T-helper 9 cell (primary cell): Measurements from ENCODE around the gene RIN3.

Source experiments
- DNase-seq: peaks from one replicate; pipeline ENCODE4 v3.0.0-alpha.2; 2020

The RIN3 gene

DNA sequence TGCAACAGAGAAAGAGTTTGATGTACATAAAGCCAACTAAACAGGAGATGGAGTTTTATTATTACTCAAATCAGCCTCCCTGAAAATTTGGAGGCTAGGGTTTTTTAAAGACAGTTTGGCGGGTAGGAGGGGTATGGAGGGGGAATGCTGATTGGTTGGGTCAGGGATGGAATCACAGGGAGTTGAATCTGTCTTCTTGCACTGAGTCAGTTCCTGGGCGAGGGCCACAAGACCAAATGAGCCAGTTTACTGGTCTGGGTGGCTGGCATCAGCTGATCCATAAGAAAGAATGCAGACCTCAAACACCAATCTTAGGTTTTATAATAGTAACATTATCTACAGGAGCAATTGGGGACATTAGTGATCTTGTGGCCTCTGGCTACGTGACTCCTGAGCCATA, 64.9 kb downstream of the RIN3 start:
- no peak for DNase-seq

DNA sequence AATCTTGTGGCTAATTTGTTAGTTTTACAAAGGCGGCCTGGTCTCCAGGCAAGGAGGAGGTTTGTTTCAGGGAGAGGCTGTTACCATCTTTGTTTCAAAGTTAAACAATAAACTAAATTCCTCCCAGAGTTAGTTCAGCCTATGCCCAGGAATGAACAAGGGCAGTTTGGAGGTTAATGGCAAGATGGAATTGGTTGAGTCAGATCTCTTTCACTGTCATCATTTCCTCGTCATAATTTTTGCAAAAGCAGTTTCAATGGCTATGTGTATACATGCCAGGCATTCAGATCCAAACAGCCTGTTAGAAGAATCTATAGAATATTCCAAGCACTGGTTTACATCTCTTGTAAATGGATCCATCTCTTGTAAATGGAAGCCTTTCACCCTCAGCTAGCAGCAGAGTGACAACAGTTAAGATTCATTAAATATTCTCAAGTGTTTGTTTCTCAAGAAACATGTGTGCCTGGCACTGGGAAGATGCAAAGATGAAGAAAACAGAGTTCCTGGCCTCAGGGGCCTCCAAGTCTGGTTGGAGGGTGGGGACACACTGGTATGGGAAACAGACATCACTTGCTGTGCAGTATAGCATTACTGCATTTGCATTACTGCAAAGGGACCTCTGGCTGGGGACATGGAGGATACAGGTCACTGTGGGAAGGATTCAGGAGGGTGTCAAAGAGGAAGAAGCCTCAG, 65.8 kb downstream of the RIN3 start:
- no peak for DNase-seq

DNA sequence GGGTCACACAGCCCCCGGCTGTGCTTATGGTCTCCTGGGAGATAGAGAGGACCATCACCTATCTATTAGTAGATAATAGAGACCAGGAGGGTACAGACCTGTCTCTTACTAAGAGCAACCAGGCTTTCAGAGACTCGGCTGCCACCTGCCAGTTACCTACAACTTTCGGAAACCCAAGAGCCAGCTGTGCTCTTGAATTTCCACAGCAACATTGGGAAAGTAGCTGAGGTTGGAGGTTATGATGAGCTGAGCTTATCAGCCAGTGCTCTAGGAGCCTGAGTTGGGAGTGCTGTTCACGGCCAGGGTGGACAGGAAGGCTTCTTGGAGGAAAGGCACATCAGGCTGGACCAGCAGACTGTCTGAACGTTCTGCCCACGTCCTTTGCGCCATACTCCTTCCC, 67.6 kb downstream of the RIN3 start:
- DNase-seq = no peak

DNA sequence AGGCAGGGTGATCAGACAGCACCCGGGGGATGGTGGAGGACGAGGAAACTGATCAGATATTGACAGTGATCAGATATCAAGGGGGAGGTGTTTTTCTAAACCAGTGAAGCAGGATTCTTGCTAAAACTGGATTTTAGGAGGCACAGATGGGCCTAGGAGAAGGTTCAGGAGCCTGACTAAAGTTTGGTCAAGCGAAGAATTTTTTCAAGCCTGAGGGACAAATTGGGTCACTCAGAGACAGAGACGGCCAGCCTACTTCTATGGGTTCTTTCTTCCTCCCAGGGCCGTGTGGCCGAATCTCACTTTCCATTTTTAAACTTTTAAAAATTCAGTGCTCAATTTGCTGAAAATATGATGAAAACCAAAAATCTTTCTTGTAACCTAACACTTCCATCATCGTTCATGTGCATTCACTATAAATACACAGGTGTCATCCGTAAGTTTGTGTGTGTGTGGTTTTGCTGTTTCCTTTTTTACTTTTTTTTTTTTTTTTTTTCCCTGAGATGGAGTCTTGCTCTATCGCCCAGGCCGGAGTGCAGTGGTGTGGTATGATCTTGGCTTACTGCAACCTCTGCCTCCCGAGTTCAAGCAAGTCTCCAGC, 68.5 kb downstream of the RIN3 start:
- DNase-seq = no peak

GRCh38 chr14:92582706-92583452, 69.3 kb downstream of the RIN3 start:
- no peak for DNase-seq

- no peak for DNase-seq
Observed at GRCh38 chr14:92584220-92584619, 70.6 kb downstream of the RIN3 start.

DNA sequence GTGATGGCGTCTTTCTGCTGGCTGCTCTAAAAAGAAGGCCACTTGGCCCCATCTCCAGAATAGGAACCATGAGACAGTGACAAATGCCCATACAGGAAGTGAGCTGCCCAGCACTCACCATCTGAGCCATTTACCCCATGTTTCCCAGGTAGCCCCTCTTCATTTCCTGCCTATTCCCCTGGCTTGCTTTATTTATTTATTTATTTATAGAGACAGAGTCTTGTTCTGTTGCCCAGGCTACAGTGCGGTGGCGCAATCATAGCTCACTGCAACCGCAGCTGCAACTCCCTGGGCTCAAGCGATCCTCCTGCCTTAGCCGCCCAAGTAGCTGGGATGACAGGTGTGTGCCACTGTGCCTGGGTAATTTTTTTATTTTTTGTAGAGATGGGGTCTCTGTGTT, 71.2 kb downstream of the RIN3 start:
- no peak for DNase-seq

DNA sequence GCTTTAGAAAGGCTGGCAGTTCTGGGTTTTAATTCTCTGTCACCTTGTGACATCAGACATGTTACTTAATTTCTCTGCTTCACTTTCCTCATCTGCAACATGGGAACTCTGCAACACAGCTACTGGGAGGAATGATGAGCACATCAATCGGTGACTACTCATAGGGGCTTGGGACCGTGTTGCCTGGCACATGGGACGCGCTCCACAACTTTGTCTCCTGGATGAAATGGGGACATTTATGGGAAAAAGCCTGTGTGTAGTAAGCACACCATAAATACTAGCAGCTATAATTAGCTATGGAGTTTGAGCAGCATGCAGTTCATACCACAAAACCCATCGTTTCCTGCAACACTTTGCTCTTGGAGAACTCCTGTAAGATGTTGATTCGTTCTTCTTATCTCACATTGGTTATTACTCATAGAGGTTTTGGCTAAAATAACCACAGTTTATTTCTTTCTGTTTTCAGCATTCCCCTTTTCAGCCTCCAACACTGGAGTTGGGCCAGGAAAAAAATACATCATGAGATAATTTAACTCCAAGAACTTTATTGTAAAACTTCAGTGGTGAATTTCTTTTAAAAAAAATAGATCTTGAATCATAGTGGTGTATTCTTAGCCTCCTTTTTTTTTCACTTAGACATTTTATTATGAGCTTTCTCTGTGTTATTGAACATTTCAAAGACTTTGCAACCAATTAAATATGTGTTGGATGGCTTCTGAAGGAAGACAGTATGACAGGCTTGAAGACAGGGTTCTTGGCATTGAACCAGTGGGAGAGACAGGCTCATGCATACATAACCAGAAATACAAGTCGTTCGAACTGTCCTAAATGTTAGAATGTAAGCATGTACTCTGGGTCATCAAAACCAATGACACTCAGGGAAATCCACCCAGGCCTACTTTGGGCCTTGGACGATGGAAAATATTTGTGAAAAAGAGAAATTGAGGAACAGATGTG, 72.7 kb downstream of the RIN3 start:
- no peak for DNase-seq

DNA sequence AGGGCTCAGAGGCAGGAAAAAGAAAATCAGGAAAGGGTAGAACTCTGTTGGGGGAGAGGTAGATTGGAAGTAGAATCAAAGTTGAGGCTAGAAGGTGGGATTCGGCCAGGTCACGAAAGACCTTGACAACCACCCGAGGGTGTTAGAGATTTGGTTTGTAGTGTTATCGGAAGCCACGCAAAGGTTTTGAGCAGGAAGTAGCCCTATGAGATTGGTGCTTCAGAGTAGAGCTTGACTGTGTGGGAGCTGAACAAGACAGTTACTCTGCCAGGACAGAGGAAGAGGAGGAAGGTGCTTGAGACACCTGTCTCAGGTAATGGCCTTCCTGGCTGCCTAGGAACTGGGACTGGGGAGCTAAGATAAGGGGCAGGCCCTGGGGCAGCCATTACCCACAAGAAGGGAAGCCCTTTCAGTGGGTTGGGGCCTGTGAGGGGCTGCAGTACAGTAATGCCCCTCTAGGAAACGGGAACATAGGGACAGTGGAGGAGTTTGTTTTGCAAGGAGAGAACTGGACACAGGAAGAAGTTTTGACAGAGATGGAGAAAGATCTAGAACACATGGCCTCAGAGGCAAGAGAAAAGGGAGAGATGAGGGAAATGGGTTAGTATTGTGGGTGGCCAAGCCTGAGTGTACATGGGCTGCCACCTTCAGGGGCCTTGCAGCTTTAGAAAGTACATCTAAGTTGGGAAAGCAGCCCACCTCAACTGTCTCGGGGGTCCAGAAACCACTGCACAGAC, 73.5 kb downstream of the RIN3 start:
- no peak for DNase-seq

DNA sequence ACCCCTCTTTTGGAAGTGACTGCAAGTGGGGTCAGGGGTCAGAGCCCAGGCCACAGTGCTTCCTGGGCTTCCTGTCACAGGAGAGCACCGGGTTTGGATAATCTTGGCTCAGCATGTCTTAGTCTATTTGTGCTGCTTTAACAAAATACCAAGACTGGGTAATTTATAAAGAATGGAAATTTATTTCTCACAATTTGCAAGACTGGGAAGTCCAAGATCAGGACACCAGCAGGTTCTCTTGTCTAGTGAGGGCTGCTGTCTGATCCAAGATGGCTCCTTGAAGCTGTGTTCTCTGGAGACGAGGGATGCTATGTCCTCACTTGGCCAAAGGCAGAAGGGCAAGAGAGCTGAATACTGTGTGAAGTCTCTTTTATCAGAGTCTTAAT, 74.1 kb downstream of the RIN3 start:
- no peak for DNase-seq

GRCh38 chr14:92589213-92589852, 75.8 kb downstream of the RIN3 start:
- no peak for DNase-seq

GRCh38 chr14:92590176-92590575, 76.6 kb downstream of the RIN3 start:
- DNase-seq = no peak

- no peak for DNase-seq
Observed at GRCh38 chr14:92590941-92591340, 77.4 kb downstream of the RIN3 start.

GRCh38 chr14:92591346-92591745, 77.8 kb downstream of the RIN3 start:
- no peak for DNase-seq

DNA sequence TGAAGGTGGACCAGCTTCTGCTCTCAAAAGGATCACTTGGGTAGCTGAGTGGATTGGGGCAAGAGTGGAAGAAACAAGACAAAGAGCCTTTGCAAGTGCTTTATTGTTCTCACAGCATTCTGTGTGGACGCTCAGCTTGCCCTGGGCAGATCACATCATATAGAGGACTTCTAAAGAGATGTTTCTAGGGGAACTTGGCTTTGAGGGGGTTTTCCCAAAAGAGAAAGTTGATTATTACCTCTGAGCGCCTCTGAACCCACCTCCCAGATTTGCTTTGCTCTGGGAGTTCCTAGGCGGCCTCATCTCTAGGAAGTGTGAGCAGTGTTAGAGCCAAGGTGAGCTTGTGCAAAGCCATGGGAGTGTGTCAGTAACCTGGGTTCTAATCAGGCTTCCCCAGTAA, 81.7 kb downstream of the RIN3 start:
- DNase-seq = no peak

GRCh38 chr14:92596331-92596907, 82.8 kb downstream of the RIN3 start:
- DNase-seq = no peak

DNA sequence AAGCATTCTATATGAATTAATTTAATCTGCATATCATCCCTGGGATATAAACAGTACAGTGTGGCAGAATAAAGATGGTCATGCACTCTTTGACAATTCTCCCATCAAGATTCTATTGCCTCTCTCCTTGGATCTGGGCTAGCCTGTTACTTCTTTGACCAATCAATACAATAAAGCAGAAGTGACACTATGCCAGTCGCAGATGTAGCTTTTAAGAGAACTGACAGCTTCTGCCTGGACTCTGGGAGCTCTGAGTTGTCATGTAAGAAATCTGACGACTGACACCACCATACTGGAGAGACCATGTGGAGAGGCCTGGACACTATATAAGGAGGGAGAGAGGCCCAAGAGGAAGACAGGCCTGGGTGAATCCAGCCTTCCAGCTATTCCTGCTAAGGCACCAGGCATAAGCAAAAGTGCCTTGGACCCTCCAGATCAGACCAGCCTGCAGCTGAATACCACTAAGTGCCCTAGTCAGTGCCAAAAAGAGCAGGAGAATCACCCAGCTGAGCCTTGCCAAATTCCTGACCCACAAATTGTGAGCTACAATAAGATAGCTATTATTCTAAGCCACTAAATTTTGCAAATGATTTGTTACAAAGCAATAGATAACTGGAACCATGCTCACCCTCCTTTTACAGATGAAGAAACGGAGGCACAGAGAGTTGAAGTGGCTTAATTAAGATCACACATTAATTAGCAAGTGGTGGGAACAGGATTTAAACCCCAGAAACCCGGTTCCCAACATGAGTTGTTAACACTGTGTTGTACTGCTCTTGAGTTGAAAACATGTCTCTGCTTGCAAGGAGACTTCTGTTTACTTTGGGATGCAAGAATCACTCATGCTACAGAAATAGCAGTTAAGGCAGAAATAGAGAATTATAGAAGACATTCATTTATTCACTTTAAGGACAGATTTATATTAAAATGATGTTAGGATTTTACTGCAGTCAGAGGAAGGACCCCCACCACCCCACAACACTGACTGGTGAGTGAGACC, 84.6 kb downstream of the RIN3 start:
- DNase-seq = no peak

GRCh38 chr14:92599811-92600210, 86.2 kb downstream of the RIN3 start:
- DNase-seq = no peak

- no peak for DNase-seq
Observed at GRCh38 chr14:92600318-92601053, 86.9 kb downstream of the RIN3 start.
